ENCODE data around the gene ENTREP3. TPM values are rescaled to one million over a fixed set of nuclear protein-coding genes. Genes with fewer than 3 reads are reported as not detected.
"Not testable (repeated sequence)": the region's sequence is repeated elsewhere in the genome, so short reads cannot be mapped to it uniquely, and the experiment has no call there.

Gene ENTREP3, protein sequence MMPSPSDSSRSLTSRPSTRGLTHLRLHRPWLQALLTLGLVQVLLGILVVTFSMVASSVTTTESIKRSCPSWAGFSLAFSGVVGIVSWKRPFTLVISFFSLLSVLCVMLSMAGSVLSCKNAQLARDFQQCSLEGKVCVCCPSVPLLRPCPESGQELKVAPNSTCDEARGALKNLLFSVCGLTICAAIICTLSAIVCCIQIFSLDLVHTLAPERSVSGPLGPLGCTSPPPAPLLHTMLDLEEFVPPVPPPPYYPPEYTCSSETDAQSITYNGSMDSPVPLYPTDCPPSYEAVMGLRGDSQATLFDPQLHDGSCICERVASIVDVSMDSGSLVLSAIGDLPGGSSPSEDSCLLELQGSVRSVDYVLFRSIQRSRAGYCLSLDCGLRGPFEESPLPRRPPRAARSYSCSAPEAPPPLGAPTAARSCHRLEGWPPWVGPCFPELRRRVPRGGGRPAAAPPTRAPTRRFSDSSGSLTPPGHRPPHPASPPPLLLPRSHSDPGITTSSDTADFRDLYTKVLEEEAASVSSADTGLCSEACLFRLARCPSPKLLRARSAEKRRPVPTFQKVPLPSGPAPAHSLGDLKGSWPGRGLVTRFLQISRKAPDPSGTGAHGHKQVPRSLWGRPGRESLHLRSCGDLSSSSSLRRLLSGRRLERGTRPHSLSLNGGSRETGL
- 7.5 and 13.1 TPM in 2 replicates for total RNA-seq
- 42.2 TPM for polyA plus RNA-seq (2012)

DNA sequence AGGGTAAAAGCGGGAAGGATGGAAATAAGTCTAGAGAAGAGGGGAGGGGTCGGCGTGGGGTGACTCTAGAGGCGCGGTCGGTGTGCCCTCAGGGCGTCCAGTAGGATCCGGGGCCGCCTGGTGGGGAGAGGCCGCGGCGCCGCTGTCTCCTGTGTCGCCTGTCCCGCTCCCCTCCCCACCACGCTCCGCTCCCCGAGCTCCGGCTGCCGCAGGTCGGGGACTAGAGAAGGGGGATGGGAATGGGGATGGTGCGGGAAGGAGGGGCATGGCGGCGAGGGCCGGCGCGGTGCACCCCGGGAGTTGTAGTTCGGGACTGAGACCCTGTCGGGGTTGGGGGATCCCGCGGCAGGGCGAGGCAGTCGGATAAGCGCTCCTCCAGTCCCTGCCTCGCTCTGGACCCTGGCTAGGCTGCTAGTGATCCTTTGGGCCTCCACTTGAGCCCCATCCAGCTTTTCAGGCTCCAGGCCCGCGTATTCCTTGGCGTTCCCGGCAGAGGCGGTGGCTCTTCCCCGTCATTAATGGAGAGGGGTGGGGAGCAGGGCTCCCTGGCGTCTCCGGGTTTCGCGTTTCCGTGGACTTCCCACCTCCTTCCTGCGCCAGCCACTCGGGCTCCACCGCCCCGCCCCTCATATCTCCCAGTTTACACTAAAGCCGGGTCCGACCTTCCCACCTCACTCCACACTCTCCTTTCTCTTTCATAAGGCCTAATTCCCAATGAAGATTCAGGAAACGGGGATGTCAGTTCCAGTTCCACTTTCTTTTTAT, at the start of gene ENTREP3:
ENTREP3 (minus strand) TSS at position 241 of the 765 bp plus-strand sequence. CDS start 606 bp downstream, outside the sequence.
- peak; percentile 92 for DNase-seq (ENCODE audit: low read depth)

DNA sequence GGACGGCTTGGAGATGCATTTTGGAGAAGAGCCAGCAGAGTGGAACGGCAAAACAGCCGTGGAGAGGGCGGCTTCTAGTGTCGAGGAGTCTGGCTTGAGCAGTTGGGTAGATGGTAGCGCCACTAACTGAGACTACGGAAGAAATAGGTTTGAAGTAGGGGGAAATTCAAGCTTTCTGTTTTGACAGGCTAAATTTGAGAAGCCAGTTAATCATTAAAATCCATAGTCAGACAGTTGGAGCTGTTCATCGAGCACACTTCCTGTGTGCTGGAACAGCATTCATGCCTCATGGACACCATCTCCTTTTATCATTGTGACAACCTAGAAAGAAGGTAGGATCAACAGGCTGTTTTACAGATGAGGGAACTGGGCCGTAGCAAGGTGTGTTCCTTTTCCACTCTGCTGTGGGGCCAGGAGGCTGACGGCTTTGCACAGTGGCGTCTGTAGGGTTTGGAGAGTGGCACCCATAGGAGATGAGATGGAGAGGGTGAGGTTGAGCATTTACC, 49.3 kb upstream of the ENTREP3 start:
- DNase-seq (ENCODE audit: low read depth), result no peak

DNA sequence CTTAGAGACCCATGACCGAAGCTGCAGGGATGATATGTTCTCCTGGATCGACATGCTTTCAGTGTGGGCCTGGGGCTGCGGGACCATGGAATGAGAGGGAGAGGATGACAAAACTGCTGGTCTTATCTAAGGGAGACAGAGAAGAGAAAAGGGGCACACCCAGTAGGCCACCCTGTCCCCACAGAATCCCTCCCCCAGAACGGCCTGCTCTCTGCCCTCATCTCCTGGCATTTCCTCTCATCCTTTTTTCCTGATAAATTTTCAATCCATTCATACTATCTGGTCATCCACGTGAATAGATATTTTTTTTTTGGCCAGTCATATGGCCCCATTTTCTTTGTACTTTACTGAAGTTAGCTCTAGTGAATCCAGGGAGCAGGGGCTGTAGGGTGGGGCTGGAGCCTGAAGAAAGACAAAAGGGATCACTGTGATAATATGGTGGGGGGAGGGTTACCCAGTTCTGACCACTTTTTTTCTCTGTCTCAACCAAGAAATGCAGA, 46.1 kb upstream of the ENTREP3 start, which contains the start of gene PKLR:
PKLR (minus strand) TSS at position 97 of the 500 bp plus-strand sequence; CDS start at position 54, 43 bp downstream.
- DNase-seq (ENCODE audit: low read depth), result no peak

DNA sequence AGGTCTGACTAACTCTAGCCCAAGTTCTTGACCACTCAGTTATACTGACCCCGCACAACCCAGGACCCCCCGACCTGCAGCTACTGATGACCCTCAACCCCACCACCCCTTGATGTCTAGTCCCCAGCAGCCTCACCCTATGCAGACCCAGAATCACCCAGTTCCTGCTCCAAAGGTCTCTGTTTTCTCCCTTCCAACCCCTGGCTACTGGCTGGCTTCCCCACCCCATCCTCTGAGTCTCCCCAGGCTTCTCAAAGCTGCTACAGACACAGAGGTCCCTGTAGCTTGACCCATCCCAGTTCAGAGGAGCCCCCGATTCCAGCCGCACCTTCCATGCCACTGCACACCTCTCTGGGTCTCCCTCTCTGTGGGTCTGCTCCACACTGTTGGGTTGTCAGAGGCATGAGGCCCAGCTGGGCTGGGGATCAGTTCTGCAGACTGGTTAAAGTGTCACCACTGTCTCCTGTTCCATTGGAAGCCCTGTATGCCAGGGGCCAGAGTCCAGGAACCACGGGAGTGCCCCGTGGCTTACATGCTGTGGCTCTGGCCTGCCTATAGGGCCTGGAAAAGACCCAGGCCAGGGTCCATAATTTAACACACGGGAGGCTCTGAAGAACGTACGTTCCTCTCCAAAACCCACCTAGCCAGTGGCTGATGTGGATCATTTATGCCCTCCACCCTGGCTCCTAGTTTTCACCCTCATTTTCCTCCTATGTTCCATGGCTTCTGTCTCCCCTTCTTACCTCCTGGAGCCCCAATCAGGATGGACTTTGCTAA, 45.5 kb upstream of the ENTREP3 start:
- no peak for DNase-seq (ENCODE audit: low read depth)

DNA sequence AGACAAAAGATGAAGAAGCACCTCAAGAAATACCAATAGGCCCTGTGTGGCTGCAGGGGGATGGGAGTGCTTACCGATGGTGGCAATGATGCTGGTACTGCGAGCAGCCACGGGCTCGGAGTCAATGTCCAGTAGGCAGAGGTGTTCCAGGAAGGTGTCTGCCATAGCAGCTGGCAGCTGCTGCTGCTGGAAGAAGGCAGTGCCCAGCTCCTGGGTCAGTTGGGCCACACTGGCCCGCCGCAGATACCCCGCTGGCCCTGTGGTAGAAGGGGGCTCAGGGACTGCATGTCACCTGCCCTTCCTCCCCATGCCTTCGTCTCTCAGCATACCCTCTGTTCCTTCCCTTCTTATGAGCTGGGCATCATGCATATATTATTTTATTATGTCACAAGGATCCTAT, 44.7 kb upstream of the ENTREP3 start:
- no peak for DNase-seq (ENCODE audit: low read depth)

DNA sequence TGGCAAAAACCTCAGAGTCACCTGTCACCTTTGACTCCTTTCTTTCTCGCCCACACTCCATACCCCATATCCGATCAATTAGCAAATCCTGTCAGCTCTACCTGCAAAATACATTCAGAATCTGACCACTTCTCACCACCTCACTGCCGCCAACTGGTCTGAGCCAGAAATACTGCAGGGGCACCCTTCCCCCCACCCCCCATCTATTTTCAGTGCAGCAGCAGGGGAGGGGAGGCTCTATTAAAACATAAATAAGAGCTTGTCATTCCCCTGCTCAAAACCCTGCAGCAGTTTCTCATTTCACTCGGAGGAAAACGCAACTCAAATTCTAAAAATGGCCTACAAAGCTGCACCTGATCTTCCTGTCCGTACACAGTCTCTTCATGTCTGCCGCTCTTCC, 42.1 kb upstream of the ENTREP3 start:
- no peak for DNase-seq (ENCODE audit: low read depth)

DNA sequence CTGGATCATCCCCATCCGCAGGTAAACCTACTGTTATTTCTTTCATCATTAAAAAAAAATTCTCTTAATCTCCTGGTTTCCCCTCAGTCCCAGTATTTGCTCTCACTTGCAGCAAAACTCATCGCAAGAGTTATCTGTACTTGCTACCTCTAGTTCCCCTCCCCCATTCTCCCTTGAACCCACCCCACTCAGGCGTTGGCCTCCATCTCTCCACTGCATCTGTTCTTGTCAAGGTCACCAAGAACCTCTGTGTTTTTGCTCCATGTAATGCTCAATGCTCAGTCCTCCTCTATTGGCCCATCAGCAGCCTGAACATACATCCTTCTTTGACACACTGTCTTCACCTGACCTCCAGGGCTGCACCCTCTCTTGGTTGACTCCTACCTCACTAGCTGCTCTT, 41.4 kb upstream of the ENTREP3 start:
- DNase-seq (ENCODE audit: low read depth), result no peak

DNA sequence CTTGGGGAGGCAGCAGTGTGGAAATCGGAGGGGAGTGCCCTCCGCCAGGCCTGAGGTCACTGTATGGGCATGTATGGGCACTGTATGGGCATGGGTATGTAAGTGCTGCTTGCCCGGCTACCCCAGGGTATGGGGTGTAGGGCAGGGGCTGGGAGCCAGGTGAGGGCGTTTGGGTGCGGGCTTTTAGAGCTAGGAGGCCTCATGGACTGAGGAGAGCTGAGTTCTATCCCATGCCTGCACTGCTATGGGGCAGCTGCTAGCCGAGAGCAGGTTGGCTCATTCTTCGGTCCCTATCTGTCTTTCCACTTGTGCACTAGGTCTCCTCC, 40.6 kb upstream of the ENTREP3 start:
- DNase-seq (ENCODE audit: low read depth), result no peak

DNA sequence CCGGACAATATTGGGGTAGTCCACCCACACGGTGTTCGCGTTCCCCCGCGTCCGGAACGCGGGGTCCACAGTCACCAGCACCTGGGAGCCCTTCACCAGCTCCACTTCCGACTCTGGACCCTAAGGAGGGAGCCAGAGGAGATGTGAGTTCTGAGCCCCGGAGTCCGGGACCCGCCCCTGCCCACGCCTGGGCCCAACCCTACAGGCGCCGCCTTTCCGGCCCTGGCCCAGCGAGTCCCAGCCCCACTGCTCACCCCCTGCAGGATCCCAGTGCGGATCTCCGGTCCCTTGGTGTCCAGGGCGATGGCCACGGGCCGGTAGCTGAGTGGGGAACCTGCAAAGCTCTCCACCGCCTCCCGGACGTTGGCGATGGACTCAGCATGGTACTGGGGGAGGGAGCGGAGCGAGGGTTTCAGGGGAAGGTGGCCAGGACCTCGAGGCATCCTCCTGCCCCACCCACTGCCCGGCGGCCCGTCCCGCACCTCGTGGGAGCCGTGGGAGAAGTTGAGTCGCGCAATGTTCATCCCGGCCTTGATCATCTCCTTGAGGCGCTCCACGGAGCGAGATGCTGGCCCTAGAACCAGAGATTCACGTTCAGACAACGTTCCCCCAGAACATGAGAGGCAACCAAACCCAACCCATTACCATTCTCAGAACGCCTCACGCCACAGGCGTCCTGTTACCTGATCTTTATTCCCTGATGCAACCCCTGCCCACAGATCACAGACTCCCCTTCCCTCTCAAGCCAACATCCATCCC, 40.1 kb upstream of the ENTREP3 start:
- DNase-seq (ENCODE audit: low read depth), result no peak

DNA sequence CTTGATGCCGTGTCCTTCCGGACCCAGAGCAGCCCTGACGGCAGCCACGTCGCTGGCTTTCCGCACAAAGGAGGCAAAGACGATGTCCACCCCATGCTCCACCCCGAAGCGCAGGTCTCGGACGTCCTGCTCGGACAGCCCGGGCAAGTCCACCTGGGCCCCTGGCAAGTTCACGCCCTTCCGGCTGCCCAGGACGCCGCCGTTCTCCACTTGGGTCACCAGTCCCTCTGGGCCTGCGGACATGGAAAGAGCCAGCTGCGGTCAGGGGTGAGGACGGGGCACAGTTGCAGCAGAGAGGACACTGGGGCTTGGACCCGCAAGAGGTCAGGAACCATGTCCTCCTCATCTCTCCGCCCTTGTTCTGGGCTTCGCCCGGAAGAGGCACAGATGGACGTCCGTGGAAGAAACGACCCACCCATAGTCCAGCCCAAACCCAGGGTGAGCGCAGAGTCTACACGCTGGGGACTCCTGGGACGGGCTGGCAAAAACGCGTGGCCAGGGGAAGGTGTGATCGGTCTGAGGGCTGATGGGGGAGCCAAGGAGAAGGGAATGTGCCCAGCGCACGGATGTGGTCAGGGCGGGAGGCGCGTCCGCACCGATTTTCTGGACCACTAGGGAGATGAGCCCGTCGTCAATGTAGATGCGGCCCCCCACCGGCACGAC, 39.4 kb upstream of the ENTREP3 start:
- no peak for DNase-seq (ENCODE audit: low read depth)

DNA sequence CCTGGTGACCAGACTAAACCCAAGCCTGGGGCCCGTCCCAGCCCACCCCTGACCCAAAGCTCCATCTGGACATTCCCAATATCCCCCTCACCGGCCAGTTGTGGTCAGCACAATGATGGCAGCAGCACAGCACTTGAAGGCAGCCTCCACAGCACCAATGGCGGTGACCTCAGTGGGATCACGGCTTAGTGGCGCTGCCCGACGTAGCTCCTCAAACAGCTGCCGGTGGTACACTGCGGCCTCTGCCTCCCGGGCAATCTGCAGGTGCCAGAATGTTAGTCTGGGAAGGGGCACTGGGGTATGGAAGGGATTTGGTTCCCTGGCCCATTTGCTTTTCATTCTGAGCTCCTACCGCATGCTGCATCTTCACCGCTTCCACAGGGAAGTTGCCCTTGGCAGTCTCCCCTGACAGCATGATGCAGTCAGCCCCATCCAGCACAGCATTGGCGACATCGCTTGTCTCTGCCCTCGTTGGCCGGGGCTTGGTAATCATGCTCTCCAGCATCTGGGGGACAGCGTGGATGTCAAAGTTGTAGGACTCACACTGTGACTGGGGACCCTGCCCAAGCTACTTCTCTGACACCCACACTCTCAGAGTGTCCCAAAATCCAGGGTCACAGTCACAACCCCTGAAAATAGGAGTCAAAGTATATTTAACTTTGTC, 37.9 kb upstream of the ENTREP3 start:
- no peak for DNase-seq (ENCODE audit: low read depth)

DNA sequence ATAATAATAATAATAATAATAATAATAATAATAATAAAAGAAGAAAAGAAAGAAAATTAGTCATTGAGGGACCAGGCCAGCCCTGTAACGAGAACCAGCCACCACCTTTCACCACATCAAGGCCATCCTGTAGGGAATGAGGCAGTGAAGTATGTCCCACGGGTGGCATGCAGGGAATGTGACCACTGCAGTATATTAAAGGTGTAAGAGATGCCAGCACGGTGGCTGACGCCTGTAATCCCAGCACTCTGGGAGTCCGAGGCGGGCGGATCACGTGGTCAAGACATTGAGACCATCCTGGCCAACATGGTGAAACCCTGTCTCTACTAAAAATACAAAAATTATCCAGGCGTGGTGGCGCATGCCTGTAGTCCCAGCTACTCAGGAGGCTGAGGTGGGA, 35.7 kb upstream of the ENTREP3 start:
- DNase-seq (ENCODE audit: low read depth), result not testable (repeated sequence)

DNA sequence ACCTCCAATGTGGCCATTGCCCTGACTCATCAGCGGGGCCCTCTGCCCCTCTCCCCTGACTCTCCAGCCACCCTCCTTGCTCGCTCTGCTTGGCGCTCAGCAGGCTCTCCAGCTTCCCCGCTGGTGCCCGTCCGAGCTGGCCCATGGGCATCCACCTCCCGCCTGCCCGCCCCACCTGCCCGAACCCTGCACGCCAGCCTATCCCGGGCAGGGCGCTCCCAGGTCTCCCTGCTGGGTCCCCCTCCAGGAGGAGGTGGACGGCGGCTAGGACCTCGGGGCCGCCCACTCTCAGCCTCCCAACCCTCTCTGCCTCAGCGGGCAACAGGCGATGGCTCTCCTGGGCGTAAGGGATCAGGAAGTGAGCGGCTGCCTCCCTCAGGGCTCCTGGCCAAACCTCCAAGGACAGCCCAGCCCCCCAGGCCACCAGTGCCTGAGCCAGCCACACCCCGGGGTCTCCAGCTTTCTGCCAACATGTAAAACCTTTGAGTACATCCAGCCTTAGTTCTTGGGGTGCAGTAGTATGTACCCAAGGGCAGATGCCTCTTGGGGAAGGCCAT, 32.8 kb upstream of the ENTREP3 start:
- no peak for DNase-seq (ENCODE audit: low read depth)

DNA sequence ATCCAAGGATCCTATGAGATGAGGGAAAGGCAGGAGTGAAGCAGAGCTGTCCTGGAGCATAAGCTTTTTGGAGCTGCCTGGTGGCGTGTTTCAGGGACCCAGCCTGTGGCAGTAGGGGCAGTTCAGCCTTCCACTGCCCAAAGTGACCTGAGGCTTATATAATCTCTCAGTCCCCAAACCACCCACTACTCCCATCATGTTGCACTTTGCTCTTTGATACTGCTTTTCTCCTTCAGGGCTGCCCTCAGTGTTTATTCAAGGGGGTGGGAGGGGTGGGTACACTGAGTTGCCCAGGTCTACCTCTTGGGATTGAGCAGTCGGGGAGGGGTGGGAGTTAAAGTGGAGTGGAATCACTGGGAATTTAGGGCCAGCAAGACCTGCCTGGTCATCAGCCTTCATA, 31.3 kb upstream of the ENTREP3 start:
- DNase-seq (ENCODE audit: low read depth), result no peak

DNA sequence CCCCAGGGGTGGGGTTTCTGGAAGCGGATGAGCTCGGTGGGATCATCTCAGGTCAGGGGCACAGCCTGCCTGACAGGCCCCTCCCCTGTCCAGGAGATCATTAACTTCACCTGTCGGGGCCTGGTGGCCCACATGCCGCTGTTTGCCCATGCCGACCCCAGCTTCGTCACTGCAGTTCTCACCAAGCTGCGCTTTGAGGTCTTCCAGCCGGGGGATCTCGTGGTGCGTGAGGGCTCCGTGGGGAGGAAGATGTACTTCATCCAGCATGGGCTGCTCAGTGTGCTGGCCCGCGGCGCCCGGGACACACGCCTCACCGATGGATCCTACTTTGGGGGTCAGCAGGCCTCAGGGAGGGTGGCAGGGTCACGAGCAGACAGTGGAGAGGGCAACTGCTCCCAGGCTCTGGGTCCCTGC, 30.4 kb upstream of the ENTREP3 start:
- no peak for DNase-seq (ENCODE audit: low read depth)

DNA sequence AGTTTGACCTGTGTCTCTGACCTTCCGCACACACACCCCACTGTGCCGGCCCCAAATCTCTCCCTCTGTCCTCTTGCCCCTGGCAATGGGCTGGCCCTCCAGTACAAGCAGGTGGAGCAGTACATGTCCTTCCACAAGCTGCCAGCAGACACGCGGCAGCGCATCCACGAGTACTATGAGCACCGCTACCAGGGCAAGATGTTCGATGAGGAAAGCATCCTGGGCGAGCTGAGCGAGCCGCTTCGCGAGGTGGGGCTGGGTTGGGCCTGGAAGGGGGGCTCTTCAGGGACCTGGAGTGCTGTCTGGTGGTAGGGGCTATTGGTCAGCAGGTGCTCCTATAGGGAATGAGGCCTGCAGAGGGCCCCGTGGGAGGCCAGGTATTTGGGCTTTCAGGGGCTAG, 29.8 kb upstream of the ENTREP3 start:
- DNase-seq (ENCODE audit: low read depth), result no peak

DNA sequence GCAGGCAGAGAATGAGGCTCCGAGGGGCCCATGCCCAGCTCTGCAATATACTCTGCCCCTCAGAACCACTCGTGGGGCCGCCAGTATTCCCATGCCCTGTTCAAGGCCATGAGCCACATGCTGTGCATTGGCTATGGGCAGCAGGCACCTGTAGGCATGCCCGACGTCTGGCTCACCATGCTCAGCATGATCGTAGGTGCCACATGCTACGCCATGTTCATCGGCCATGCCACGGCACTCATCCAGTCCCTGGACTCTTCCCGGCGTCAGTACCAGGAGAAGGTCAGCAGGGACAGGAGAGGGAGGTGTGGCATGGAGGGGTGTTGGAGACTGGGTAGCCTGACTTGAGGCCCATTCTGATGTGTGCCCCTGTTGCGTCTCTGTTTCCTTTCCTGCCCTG, 29.2 kb upstream of the ENTREP3 start:
- DNase-seq (ENCODE audit: low read depth), result no peak

DNA sequence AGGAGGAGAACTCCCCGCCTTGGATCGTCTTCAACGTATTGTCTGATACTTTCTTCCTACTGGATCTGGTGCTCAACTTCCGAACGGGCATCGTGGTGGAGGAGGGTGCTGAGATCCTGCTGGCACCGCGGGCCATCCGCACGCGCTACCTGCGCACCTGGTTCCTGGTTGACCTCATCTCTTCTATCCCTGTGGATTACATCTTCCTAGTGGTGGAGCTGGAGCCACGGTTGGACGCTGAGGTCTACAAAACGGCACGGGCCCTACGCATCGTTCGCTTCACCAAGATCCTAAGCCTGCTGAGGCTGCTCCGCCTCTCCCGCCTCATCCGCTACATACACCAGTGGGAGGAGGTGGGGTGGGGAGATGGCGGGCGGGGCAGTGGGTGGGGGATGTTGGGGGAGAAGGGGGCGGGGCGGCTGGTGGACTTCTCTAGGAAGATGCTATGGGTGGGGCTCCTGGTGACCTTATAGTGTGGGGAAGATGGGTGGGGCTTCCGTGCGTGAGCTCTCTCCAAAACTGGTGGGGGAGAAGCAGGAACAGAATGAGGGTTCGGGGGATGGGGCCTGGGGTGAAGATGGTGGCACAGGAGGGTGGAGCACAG, 27.3 kb upstream of the ENTREP3 start:
- no peak for DNase-seq (ENCODE audit: low read depth)
